HG03025 (cell line): ENCODE results near the gene PLEKHG4B.

Experiments used
- ATAC-seq: cut with Tn5 transposase; IDR thresholded peaks from one replicate; pipeline ENCODE4 v1.9.1; 2021; ENCODE audit warnings: mild to moderate bottlenecking, moderate library complexity; ENCODE audit not compliant: unreplicated experiment, low FRiP score

PLEKHG4B gene

DNA sequence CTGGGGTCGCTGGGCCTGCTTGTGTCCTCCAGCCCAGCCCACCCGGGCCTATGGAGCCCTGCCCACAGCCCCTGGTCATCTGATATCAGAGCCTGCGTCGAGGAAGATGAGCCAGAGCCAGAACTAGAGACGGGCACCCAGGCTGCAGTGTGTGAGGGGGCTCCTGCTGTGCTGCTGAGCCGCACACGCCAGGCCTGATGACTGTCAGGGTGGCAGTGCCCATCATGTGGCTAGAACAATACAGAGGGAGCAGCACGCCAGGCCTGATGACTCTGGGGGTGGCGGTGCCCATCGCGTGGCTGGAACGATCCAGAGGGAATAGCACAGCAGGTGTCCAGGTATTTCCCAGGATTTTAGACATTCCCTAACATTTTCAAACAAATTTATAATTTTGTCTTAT lies 90.2 kb downstream of the PLEKHG4B start:
- ATAC-seq, result no peak

GRCh38 chr5:184471-184870 lies 92.5 kb downstream of the PLEKHG4B start:
- ATAC-seq, result no peak

- ATAC-seq, result no peak
These were observed 93.4 kb downstream of the PLEKHG4B start for GRCh38 chr5:185095-186070.

DNA sequence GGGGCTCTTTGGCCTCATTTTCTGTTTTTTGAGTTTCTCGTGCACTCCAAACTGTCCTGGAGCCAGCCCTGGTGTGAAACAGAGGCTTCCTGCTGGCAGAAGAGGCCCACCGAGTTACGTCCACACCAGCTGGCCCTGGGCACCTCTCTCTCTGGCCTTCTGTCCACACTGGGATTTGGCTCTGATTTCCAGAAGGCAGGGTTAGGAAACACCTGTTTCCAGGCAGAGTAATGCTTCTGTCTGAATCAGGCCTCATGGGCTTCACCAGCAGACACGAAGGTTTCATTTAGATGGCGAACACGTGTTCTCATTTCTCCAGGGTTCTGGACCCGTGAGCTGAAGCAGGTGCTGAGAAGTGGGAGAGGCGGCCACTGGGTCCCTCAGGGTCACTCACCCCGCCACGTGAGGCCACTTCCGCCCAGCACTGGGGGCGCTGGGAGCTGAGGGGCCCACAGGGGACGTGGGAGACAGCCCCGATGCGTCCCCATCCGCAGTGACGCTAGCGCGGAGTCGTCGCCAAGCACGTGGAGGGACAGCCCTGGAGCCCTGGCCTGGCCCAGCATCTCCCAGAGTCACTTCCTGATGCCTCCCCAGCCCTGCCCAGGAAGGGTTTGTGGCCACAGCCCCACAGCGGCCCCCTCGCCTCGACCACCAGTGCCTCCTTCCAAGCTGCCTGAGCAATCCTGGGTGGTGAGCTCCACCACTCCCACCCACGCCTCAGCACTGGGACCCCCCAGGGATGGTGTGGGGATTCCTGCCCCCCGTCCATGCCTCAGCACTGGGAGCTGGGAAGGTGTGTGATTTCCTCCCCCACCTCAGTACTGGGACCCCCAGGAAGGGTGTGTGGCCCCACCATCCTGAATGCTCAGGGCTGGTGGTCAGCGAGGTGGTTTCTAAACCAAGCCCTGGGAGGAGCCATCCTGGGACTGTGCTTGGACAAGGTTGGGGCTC lies 94.4 kb downstream of the PLEKHG4B start:
- no peak for ATAC-seq

- ATAC-seq, result no peak
These were observed 95.1 kb downstream of the PLEKHG4B start for GRCh38 chr5:187042-187431.

GRCh38 chr5:187617-188451 lies 95.9 kb downstream of the PLEKHG4B start:
- ATAC-seq, result no peak

- peak; percentile 50 for ATAC-seq
These were observed 96.8 kb downstream of the PLEKHG4B start for GRCh38 chr5:188488-189481.

GRCh38 chr5:189486-189885 lies 97.5 kb downstream of the PLEKHG4B start:
- ATAC-seq, result no peak

DNA sequence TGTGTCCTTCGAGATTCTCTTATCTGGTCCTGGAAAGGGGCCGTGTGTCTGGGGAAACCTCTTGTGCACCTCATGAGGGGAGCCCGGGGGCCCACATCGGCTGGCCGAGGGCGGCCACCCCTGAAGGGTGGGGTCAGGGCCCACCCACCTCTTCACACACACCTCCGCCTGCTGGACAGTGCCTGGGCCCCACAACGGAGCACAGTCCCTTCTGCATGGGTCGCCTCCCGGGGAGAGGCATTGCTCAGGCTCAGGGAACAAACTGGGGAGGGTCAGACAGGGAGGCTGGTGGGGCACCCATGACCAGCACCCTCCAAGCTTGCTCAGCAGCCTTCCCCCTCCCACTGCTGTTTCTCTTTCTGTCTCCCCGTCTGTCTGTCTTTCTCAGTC lies 98.0 kb downstream of the PLEKHG4B start:
- ATAC-seq, result no peak

DNA sequence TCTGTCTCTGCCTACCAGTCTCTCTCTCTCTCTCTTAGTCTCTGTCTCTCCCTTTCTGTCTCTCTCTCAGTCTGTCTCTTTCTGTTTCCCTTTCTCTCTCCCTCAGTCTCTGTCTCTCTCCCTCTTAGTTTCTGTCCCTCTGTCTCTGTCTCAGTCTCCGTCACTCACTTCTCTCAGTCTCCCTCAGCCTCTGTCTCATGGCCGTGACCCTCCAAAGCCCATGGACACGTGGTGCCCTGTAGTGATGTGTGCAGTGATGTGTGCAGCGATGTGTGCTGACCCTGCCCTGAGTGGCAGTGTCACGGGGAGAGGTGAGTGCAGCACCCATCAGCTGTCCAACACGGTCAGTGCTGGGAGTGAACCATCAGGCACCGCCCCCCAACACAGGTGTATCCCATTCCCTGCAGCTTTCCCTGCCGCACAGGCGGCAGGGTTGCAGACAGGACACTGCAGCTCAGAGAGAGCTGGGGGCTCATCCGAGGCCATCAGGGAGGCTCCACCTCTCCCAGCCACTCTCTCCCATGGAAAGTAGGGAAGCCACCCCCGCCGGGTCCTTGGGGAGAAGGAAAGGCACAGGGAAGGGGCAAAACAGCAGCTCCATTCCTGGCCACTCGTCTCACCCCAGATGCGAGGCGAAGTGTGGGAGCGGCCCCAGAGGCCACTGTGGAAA lies 98.5 kb downstream of the PLEKHG4B start:
- ATAC-seq, result peak; percentile 41

DNA sequence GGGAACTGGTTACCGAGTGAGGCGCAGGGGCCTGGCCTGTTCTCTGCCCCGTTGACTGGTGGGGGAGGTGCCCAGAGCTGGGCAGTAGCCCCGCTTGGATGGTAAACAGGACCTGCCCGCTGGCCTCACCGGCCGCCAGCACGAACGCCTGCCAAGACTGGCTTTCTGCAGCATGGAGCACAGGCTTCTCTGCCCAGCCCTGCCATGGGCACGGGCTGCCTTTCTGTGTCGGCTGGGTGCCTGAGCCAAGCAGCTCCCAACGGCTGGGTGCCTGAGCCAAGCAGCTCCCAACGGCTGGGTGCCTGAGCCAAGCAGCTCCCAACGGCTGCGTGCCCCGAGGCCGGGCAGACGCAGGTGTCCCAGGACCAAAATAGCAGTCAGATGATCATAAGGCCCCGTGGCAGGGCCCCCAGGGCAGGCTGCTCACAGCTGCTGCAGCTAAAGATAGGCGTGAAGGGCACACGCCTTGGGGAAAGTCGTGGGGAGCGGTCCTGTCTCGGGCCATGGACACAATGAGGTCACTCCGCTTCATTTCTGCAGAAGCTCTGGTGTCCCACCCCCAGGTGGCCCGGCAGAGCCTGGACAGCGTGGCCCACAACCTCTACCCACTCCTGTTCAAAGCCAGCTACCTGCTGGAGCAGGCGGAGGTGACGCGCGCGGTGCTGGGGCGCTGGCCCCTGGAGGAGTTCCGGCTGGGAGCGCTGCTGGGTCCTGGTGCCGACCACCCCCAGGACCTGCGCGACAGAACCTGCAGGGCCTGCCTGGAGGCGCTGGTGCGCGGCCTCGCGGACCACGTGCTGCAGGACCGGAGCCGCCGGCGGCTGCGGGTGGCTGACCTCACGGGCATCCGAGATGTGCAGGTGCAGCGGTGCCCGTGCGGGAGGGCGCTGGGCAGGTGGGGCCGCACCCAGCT lies 99.3 kb downstream of the PLEKHG4B start, which contains the start of gene LRRC14B:
Gene LRRC14B, plus strand, starts transcription at position 460 of the 913 bp plus-strand sequence. Its CDS starts 44 bp downstream, at position 504.
- no peak for ATAC-seq

DNA sequence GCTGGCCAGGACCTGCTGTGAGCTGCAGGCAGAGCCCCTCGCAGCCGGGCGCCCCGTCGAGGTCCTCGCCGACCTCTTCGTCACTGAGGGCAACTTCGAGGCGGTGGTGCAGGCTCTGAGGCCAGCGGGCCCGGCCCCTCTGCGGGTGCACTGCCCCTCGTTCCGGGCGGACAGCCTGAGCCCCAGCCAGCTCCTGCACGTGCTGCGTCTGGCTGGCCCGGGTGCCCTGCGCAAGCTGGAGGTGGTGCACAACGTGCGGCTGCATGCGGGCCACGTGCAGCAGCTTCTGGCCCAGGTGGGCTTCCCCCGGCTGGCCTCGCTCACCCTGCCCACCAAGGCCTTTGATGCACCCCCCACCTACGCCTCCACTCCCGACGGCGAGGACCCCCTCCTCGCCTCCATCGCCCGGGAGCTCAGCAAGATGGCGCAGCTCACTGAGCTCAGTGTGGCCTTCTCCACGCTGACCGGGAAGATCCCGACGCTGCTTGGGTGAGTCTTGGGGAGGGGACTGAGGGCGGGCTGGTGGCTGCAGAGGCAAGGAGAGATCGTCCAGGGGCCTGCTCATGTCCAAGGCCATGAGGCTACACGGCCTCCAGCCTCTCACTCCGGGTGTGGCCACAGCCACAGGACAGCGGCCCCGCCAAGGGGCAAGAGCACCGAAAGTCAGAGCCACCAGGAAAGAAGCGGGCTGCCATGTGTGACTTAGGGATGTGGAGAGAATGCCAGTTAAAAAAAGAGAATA lies 100.2 kb downstream of the PLEKHG4B start:
- ATAC-seq, result no peak

- ATAC-seq, result no peak
These were observed 100.7 kb downstream of the PLEKHG4B start for GRCh38 chr5:192691-192969.

- no peak for ATAC-seq
These were observed 101.2 kb downstream of the PLEKHG4B start for GRCh38 chr5:192970-193831.

- ATAC-seq, result no peak
These were observed 102.1 kb downstream of the PLEKHG4B start for GRCh38 chr5:194102-194501.

DNA sequence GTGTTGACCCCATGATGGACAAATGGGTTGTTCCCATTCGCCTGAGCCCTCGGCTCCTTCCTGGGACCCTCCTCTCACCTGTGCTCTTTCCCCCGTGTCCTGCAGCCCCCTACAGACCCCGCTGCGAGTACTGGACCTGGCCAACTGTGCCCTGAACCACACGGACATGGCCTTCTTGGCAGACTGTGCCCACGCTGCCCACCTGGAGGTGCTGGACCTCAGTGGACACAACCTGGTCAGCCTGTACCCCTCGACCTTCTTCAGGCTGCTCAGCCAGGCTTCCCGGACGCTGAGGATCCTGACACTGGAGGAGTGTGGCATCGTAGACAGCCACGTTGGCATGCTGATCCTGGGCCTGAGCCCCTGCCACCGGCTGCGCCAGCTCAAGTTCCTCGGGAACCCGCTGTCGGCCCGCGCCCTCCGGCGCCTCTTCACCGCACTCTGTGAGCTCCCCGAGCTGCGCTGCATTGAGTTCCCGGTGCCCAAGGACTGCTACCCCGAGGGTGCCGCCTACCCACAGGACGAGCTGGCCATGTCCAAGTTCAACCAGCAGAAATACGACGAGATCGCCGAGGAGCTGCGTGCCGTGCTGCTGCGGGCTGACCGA lies 102.7 kb downstream of the PLEKHG4B start:
- no peak for ATAC-seq
